Suppressor macrophage treated with lipopolysaccharide for 1 hour (primary cell): Measurements from ENCODE around the gene FABP2.
A peak's percentile ranks its signal among the peaks of the same experiment; 100 is the strongest.
"Not testable (repeated sequence)": the region's sequence is repeated elsewhere in the genome, so short reads cannot be mapped to it uniquely, and the experiment has no call there.

Experiments used
- DNase-seq, 3 donors: peaks; one replicate each; pipeline ENCODE4 v3.0.0-alpha.2; 2020 to 2022

FABP2 gene

GRCh38 chr4:119321921-119322687, at the start of gene FABP2:
Gene FABP2, minus strand, starts transcription at chr4:119322138. Its CDS starts 36 bp downstream, at chr4:119322102.
- no peak for DNase-seq

DNA sequence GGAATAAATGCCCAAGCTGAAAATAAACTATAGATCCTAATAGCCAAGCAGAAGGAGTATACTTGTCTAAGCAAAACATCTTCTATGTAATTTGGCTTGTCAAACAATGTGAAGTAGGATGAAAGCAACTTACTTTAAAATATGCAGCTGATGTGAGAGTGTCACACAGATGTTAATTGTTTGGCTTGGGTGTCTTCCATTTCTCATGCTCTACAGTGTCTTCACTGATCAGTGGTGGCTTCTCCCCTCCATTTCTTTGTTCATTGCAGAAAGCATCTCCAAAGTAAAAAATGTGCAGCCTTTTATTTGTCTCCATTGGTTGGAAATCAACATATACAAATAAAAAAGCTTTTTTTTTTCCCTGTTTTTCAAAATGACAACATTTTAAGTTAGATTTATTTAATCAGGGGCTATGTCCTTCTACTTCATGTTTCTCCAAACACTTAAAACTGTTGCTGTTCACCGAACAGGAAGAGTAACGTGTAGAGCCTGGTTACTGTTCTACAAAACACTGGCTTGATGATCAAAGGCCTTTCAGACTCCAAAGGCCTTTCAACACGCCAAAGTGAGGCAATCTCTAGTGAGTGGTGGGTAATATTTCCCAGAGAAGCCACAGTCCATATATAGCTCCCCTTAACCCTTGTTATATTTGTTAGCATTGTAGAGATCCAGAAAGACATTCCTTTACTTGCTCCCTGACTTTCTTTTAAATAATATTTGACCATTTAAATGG, 49.2 kb upstream of the FABP2 start:
- DNase-seq = not testable (repeated sequence)

- peak; percentile 7 to 31 (median 23) for DNase-seq
Measured at GRCh38 chr4:119370392-119370791, 48.5 kb upstream of the FABP2 start.

DNA sequence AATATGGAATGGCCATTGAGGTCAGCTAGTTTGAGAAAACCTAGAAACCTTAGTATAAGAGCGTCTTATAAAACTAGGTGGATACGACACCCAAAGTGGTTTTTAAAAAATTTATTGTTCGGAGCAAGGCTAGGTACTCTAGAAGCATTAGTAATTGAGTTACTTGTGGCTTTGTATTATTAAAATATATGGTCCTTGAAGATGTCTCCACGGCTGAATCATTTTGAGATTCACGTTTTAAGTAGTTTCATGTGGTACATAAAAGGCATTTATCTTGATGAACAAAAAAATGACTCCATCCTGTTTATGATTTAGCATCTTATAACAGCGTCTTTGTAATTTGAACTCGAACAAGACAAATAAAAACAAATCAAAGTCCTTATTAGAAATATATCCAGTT, 44.9 kb upstream of the FABP2 start:
- not testable (repeated sequence) for DNase-seq

DNA sequence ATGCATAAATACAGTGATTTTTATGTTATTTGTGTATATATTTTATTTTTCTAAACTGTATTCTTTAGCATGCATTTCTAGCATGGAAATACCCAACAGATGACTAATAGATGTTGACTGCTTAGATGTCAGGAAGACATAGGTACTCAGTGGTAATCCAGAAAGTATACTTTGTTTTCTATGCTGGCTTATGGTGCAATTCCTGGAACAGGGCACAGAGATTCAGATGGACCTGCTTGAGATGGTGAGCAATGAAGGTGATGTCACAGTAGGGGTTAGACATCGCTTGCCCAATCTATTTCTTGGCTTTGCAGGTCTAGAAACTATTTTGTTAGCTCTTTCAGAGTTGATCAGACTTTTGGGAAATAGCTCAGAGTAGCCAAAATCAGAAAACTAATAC, 42.3 kb upstream of the FABP2 start:
- DNase-seq = not testable (repeated sequence)

GRCh38 chr4:119363372-119363771, 41.4 kb upstream of the FABP2 start:
- DNase-seq = not testable (repeated sequence)

- DNase-seq = not testable (repeated sequence)
Measured at GRCh38 chr4:119362413-119362812, 40.5 kb upstream of the FABP2 start.

- not testable (repeated sequence) for DNase-seq
Measured at GRCh38 chr4:119359873-119360272, 37.9 kb upstream of the FABP2 start.

DNA sequence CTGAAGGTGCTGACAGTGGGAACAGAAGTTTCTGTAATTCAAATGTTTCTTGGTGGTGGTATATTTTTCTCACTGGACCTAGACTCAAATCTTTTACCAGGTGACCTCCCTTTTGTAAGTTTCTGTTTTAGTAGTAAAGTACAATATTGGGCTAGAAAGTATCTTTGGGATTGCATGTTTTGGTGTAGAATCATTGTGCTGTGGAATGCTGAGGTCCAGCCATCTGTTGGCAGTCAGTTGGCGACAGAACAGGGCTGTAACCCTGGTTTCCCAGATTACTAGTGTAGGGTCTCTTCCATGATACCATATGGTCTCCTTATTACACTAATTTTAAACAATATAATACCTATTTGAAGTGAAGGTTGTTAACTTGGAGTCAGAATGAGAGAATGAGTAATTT, 34.9 kb upstream of the FABP2 start:
- not testable (repeated sequence) for DNase-seq

- DNase-seq = not testable (repeated sequence)
Measured at GRCh38 chr4:119356041-119356440, 34.1 kb upstream of the FABP2 start.

- not testable (repeated sequence) for DNase-seq
Measured at GRCh38 chr4:119353364-119353763, 31.4 kb upstream of the FABP2 start.

DNA sequence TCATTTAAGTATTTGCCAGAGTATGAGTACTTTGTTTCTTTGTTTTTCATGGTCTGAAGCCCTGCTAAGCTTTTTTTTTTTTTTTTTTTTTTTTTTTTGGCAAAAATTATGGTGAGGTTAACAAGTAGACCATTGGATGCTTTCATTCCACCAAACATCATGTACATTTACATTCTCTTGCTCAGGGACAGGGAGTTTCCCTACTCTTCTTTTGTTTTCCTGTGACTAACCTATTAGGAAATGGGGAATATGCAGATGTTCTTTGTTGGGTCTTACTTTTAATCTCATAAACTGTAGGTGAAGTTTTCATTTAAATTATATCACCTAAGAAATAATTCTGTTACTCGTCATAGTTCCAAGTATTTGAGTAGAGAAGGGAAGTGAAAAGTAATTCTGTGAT, 26.2 kb upstream of the FABP2 start:
- DNase-seq = not testable (repeated sequence)

DNA sequence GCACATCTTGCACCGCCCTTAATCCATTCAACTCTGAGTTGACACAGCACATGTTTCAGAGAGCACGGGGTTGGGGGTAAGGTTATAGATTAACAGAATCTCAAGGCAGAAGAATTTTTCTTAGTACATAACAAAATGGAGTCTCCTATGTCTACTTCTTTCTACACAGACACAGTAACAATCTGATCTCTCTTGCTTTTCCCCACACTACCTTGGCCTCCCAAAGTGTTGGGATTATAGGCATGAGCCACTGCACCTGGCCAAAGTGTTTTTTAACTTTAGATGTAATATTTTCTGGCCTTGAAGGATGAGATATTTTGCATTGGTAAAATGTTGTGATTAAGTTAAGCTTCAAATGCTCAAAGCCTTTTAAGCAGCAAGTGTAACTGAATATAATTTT, 21.4 kb upstream of the FABP2 start:
- not testable (repeated sequence) for DNase-seq

- DNase-seq = not testable (repeated sequence)
Measured at GRCh38 chr4:119339895-119340294, 18.0 kb upstream of the FABP2 start.

DNA sequence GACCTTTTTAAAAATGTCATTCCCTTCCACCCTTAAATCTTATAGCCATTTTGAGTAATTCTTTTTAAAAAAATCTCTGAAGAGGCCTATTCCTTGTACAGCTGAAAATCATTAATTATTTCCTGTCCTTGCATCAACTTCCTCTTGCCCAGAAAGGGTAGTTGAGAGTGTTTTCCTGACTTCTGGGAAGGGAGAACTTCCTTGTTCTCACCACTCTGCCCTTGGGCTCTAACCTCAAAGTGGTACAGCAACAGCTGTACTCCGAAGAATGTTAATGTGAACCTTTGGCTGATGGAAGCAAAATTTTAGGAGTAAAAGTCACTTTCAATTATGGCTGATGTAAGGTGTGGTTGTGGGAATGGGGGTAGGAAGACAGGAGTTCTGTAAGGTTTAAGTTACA, 15.1 kb upstream of the FABP2 start:
- DNase-seq = peak; percentile 43 to 68 (median 60)

GRCh38 chr4:119336332-119336979, 14.5 kb upstream of the FABP2 start:
- not testable (repeated sequence) for DNase-seq

GRCh38 chr4:119329835-119330620, 8.1 kb upstream of the FABP2 start:
- DNase-seq = no peak

GRCh38 chr4:119328695-119329094, 6.8 kb upstream of the FABP2 start:
- DNase-seq = no peak

DNA sequence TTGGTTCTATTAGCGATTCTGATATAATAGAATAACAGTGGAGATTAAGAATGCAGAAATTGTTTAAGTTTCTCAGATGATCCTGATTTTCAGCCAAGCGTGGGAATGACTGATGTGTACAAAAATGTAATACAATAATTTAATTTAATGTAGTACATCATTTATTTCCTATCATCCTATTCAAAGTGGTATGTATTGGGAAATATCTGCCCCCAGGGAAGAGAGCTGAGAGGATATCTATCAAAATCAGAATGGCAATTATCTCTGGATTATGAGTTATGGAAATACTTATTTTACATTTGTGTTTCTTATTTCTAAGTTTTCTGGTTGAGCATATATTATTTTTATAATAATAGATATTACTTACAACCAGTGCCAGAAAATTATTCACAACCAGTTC, 3.9 kb downstream of the FABP2 start:
- no peak for DNase-seq

DNA sequence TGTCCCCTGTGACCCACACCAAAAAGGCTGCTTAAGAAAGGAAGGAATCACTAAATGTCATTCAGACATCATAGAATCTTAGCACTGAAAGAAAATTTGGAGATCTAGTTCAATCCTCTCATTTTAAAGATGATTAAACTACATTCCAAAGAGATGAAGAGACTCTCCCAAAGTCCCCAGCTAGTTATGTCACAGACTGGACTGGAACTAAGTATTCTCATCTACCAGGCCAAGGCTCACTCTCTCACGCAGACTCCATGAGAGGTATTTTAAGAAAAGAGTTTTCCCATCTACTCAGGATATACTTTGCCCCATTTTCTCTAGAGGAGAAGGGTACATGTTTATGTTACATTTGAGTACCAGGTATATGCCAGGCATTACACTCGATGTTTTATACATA, 6.9 kb downstream of the FABP2 start:
- DNase-seq = no peak

DNA sequence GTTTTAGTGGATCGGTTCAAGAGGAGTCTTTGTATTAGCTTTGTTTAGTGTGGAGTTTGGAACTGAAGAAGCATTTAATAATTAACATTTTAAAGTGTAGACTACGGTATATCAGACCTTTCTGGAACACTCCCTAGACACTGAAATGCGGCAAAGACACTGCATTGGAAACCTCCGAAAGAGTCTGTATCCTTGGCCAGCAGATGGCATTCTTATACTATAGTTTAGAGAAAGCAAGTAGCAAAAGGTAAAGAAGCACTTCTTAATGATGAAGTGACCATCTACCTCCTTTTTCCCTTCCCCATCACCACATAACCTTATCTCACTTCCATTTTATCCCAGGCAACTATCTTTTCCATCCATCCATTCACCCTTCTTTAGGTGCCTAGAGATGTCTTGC, 7.6 kb downstream of the FABP2 start:
- peak; percentile 44 to 55 (median 54) for DNase-seq

DNA sequence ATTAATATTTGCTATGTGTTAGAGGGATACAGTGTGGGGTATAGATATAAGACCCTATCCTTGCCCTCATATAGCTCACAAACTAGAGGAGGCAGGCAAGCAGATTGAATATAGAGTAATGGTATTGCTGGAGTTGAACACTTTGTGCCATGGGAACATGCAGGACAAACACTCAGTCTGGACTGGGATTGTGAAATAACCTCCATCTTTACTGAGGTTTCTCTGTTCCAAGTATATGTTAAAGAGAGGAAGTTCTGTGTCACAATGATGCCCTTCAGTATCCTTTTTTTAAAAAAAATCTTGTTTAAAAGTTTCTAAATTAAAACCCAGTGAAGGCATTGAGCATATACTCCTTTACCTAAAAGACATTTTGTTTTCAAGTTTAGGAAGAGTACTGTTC, 8.7 kb downstream of the FABP2 start:
- peak in 1 of 3 donors; percentile 6 for DNase-seq

DNA sequence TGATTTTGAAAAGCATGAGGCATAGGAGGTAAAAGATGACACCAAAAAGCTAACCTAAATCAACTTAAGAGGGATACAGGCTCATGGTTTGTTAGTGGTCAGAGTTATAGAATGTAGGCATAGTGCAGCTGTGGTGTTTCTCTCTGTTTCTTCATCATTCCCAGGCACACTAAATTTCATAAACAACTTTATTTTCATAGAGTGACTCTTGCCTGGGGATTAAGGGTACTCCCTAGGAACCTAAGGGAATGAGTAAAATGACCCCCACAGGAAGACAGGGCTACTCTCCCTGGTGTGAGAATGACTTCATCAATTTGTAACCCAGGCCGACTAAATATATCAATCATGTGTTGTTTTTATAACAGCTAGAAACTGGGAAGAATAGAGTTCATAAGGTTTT, 11.1 kb downstream of the FABP2 start:
- no peak for DNase-seq
